Liver (tissue), 9 donors: ENCODE results near the gene UBL4A. TPM values are rescaled to one million over a fixed set of nuclear protein-coding genes. Genes with fewer than 3 reads are reported as not detected.

Experiments
- DNase-seq: peaks from one replicate; pipeline ENCODE4 v3.0.0-alpha.2; 2017; ENCODE audit warnings: low spot score
- H3K27ac ChIP-seq, 2 donors: one replicate each; pipeline ENCODE4 v1.7.0; 2013; ENCODE audit warnings: inconsistent platforms in 2 of 2, low read length in 2 of 2, control low read depth in 1 of 2, low read depth in 1 of 2, mild to moderate bottlenecking in 1 of 2
- H3K27me3 ChIP-seq, 4 donors: one replicate each; pipeline versions ENCODE4 v1.6.1 to v1.7.0; 2013; ENCODE audit warnings: low read length in 3 of 4, inconsistent platforms in 1 of 4, mild to moderate bottlenecking in 1 of 4, moderate library complexity in 1 of 4; ENCODE audit not compliant: control insufficient read depth in 4 of 4, insufficient read depth in 4 of 4
- H3K36me3 ChIP-seq, 4 donors: one replicate each; pipeline versions ENCODE4 v1.6.1 to v1.7.0; 2013; ENCODE audit warnings: low read length in 3 of 4, mild to moderate bottlenecking in 3 of 4, low read depth in 1 of 4, moderate library complexity in 1 of 4; ENCODE audit not compliant: control insufficient read depth in 4 of 4, insufficient read depth in 3 of 4
- H3K4me1 ChIP-seq, 4 donors: one replicate each; pipeline versions ENCODE4 v1.6.1 to v1.7.0; 2013; ENCODE audit warnings: low read length in 3 of 4, mild to moderate bottlenecking in 3 of 4, moderate library complexity in 1 of 4; ENCODE audit not compliant: control insufficient read depth in 4 of 4, insufficient read depth in 4 of 4
- H3K4me3 ChIP-seq, 3 donors: one replicate each; pipeline versions ENCODE4 v1.6.1 to v1.7.0; 2013; ENCODE audit warnings: low read length in 3 of 3, control low read depth in 1 of 3, low read depth in 1 of 3, mild to moderate bottlenecking in 1 of 3
- H3K9ac ChIP-seq, 2 donors: one replicate each; pipeline ENCODE4 v1.7.0; 2013; ENCODE audit warnings: low read length in 2 of 2, mild to moderate bottlenecking in 2 of 2, moderate library complexity in 2 of 2, control low read depth in 1 of 2, low read depth in 1 of 2
- H3K9me3 ChIP-seq, 4 donors: one replicate each; pipeline versions ENCODE4 v1.6.1 to v1.7.0; 2013; ENCODE audit warnings: low read length in 3 of 4; ENCODE audit not compliant: control insufficient read depth in 4 of 4
- EGR1 ChIP-seq, 2 donors: IDR thresholded peaks; 2 replicates each; pipeline ENCODE4 v1.6.1; 2016 to 2018; ENCODE audit warnings: antibody characterized with exemption in 2 of 2, low read depth in 2 of 2
- FOXA1 ChIP-seq: IDR thresholded peaks from 2 replicates; pipeline ENCODE4 v1.6.1; 2016; ENCODE audit warnings: antibody characterized with exemption
- FOXA2 ChIP-seq: IDR thresholded peaks from 2 replicates; pipeline ENCODE4 v1.6.1; 2016; ENCODE audit warnings: antibody characterized with exemption
- GABPA ChIP-seq, 2 donors: IDR thresholded peaks in 1 of 2; conservative IDR thresholded peaks in 1 of 2; 2 replicates each; pipeline ENCODE4 v1.6.1; 2016; ENCODE audit warnings: antibody characterized with exemption in 2 of 2, mild to moderate bottlenecking in 1 of 2, moderate library complexity in 1 of 2
- HNF4A ChIP-seq, 2 donors: conservative IDR thresholded peaks; 2 replicates each; pipeline ENCODE4 v1.6.1; 2016; ENCODE audit warnings: antibody characterized with exemption in 2 of 2, mild to moderate bottlenecking in 2 of 2
- HNF4G ChIP-seq: IDR thresholded peaks from 2 replicates; pipeline ENCODE4 v1.6.1; 2016; ENCODE audit warnings: antibody characterized with exemption
- JUND ChIP-seq, 2 donors: IDR thresholded peaks; 2 replicates each; pipeline ENCODE4 v1.6.1; 2016; ENCODE audit warnings: antibody characterized with exemption in 2 of 2
- NR2F2 ChIP-seq: IDR thresholded peaks from 2 replicates; pipeline ENCODE4 v1.6.1; 2016; ENCODE audit warnings: antibody characterized with exemption
- RAD21 ChIP-seq, 2 donors: IDR thresholded peaks; 2 replicates each; pipeline ENCODE4 v1.6.1; 2016; ENCODE audit warnings: antibody characterized with exemption in 2 of 2, mild to moderate bottlenecking in 2 of 2
- SP1 ChIP-seq: IDR thresholded peaks from 2 replicates; pipeline ENCODE4 v1.6.1; 2018; ENCODE audit warnings: antibody characterized with exemption, mild to moderate bottlenecking
- TAF1 ChIP-seq: conservative IDR thresholded peaks from 2 replicates; pipeline ENCODE4 v1.6.1; 2016; ENCODE audit warnings: antibody characterized with exemption, mild to moderate bottlenecking
- YY1 ChIP-seq: IDR thresholded peaks from 2 replicates; pipeline ENCODE4 v1.6.1; 2016; ENCODE audit warnings: antibody characterized with exemption, mild to moderate bottlenecking
- WGBS: extraction: QIAGEN DNeasy Blood & Tissue Kit; methylation state at CpG from one replicate; pipeline ENCODE4 v1.1.7; 2013; 5-methylcytosine and 5-hydroxymethylcytosine counted together
- polyA plus RNA-seq, 2 donors: library from polyadenylated mRNA; stranded (reverse) in 1 of 2; unstranded in 1 of 2; fragments of 200-250 nt in 1 of 2; fragments of >200 nt in 1 of 2; fragmentation: Nextera tagmentation in 1 of 2; extraction: Ambion mirVana in 1 of 2; gene quantifications; one replicate each; pipeline versions ENCODE4 v1.2.1 to v1.2.3, GENCODE V29; 2013 to 2015
- total RNA-seq, 2 donors: library from RNA; depleted of rRNA; stranded (reverse); fragments of >200 nt; gene quantifications; one replicate each; pipeline ENCODE4 v1.2.3, GENCODE V29; 2014
- TF ChIP-seq, protein P1 (sequence below): IDR thresholded peaks from 2 replicates; pipeline ENCODE4 v1.6.1; 2016; ENCODE audit warnings: antibody characterized with exemption
- TF ChIP-seq, protein P2 (sequence below): IDR thresholded peaks from 2 replicates; pipeline ENCODE4 v1.6.1; 2016; ENCODE audit warnings: antibody characterized with exemption
- TF ChIP-seq, protein P3 (sequence below): fragments of 150-350 bp; IDR thresholded peaks from 2 replicates; pipeline ENCODE4 v1.5.1; 2017; ENCODE audit warnings: improper control_type of control experiment, low read depth, low read length; ENCODE audit not compliant: missing input control
- TF ChIP-seq, protein P4 (sequence below): IDR thresholded peaks from 2 replicates; pipeline ENCODE4 v1.6.1; 2016; ENCODE audit warnings: antibody characterized with exemption
- TF ChIP-seq, protein P5 (sequence below): IDR thresholded peaks from 2 replicates; pipeline ENCODE4 v1.6.1; 2016; ENCODE audit warnings: antibody characterized with exemption, mild to moderate bottlenecking
- donor health status: healthy.
- donor health status: healthy.
- donor health status: healthy.
- donor health status: healthy.
- donor health status: healthy.

The UBL4A gene
- total RNA-seq: 10 to 100 TPM; 19.8 to 22.2 TPM
- 10 to 100 TPM; 13.9 to 21.9 TPM for polyA plus RNA-seq

DNA sequence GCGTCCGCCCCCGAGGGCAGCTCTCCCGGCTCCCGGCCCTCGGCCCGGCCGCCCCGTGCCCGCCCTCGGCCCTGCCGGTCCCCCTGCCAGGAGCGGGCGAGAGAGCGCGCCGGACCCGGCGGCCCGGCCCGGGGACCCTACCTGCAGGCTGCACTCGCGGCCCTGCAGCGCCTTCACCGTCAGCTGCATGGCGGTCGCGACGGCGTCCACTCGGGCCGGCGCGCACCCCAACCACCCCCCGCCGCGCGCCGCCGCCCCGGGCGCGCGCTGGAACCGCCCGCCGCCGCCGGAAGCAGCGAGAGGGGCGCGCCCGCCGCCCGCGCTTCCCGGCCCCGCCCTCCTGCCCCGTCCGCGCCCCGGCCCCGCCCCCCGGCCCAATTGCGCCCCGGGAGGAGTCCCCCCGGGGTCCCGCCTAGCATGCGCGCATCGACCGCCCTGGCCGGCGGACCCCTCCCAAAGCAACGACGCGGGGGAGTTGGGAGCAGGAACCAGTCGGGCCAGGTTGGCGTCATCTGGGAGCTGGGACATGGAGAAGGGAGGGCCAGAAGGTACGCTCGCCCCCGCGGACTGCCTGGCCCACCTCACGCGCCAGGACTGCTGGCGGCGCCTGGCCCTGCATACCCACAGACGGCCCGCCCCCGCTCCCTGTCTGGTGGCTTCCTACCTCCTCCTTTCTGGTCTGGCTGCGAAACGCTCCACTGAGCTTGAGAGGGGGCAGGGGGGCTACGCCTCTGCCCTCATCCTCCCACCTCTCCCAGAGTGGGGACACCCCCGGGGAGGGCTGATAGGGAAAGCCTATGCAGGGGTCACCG is at the start of gene UBL4A:
Gene UBL4A (minus strand): TSS at position 220 of the 812 bp plus-strand sequence. CDS start 31 bp downstream, at position 189.
- Histone ChIP-seq H3K9me3 (no peaks in the 10 kb centered on the region), H3K27me3 (no peaks in the 10 kb centered on the region), H3K4me3 (peak within 1 kb of the TSS; percentile 59 to 86 (median 78)), H3K9ac (peak within 1 kb of the TSS; percentile 20 to 31), H3K36me3 (peaks cover 0 to 6% (median 2%) of the 10 kb centered on the region in 4 donors), H3K4me1 (peaks cover 11 to 36% (median 20%) of the 10 kb centered on the region in 4 donors), H3K27ac (peak within 1 kb of the TSS; percentile 73 to 78)
- peak; percentile 62 for DNase-seq
- TF ChIP-seq, protein P1, sequence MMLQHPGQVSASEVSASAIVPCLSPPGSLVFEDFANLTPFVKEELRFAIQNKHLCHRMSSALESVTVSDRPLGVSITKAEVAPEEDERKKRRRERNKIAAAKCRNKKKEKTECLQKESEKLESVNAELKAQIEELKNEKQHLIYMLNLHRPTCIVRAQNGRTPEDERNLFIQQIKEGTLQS: no peak
- TF ChIP-seq, protein P2, sequence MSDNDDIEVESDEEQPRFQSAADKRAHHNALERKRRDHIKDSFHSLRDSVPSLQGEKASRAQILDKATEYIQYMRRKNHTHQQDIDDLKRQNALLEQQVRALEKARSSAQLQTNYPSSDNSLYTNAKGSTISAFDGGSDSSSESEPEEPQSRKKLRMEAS: no peak
- TF ChIP-seq FOXA2: no peak
- TF ChIP-seq, protein P3, sequence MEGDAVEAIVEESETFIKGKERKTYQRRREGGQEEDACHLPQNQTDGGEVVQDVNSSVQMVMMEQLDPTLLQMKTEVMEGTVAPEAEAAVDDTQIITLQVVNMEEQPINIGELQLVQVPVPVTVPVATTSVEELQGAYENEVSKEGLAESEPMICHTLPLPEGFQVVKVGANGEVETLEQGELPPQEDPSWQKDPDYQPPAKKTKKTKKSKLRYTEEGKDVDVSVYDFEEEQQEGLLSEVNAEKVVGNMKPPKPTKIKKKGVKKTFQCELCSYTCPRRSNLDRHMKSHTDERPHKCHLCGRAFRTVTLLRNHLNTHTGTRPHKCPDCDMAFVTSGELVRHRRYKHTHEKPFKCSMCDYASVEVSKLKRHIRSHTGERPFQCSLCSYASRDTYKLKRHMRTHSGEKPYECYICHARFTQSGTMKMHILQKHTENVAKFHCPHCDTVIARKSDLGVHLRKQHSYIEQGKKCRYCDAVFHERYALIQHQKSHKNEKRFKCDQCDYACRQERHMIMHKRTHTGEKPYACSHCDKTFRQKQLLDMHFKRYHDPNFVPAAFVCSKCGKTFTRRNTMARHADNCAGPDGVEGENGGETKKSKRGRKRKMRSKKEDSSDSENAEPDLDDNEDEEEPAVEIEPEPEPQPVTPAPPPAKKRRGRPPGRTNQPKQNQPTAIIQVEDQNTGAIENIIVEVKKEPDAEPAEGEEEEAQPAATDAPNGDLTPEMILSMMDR: no peak
- TF ChIP-seq, protein P4, sequence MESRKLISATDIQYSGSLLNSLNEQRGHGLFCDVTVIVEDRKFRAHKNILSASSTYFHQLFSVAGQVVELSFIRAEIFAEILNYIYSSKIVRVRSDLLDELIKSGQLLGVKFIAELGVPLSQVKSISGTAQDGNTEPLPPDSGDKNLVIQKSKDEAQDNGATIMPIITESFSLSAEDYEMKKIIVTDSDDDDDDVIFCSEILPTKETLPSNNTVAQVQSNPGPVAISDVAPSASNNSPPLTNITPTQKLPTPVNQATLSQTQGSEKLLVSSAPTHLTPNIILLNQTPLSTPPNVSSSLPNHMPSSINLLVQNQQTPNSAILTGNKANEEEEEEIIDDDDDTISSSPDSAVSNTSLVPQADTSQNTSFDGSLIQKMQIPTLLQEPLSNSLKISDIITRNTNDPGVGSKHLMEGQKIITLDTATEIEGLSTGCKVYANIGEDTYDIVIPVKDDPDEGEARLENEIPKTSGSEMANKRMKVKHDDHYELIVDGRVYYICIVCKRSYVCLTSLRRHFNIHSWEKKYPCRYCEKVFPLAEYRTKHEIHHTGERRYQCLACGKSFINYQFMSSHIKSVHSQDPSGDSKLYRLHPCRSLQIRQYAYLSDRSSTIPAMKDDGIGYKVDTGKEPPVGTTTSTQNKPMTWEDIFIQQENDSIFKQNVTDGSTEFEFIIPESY: no peak
- no peak for TF ChIP-seq EGR1 (IDR thresholded peaks at IDR 0.05; ENCODE audit: low read depth in 2 of 2)
- no peak for TF ChIP-seq GABPA (IDR thresholded peaks at IDR 0.05 in 1 of 2, conservative IDR thresholded peaks at IDR 0.05 in 1 of 2)
- TF ChIP-seq RAD21 (IDR thresholded peaks at IDR 0.05): no peak
- WGBS: 2% methylated on average over 94 of the region's 95 CpGs

DNA sequence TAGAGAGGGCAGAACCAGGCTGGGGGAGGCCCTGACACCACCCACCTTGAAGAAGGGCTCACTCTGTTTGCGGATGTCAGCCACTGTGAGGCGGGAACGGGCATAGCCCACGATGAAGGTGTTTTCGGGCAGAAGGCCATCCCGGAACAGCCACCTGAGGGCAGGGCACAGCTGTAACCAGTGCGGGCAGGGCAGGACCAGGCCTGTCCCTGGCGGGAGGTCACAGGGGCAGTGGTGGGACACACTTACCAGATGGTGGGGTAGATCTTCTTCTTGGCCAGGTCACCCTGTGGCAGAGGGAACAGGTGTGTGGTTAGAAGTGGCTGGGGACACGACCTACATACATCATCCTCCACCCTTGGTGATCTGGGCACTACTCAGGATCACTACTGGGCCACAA is 49.5 kb upstream of the UBL4A start:
- Histone ChIP-seq H3K4me3 (no peak overlapping the region), H3K36me3 (no peaks in the 10 kb centered on the region), H3K4me1 (peaks cover 4 to 14% (median 7%) of the 10 kb centered on the region in 4 donors), H3K27me3 (no peaks in the 10 kb centered on the region), H3K9ac (no peak overlapping the region), H3K27ac (no peak overlapping the region), H3K9me3 (no peaks in the 10 kb centered on the region)
- TF ChIP-seq NR2F2 (no peak), GABPA (IDR thresholded peaks at IDR 0.05 in 1 of 2, conservative IDR thresholded peaks at IDR 0.05 in 1 of 2) (no peak), TAF1 (no peak), FOXA2 (no peak), FOXA1 (no peak), JUND (IDR thresholded peaks at IDR 0.05) (no peak), SP1 (no peak), YY1 (no peak), HNF4G (no peak), HNF4A (conservative IDR thresholded peaks at IDR 0.05) (no peak)
- TF ChIP-seq, protein P5, sequence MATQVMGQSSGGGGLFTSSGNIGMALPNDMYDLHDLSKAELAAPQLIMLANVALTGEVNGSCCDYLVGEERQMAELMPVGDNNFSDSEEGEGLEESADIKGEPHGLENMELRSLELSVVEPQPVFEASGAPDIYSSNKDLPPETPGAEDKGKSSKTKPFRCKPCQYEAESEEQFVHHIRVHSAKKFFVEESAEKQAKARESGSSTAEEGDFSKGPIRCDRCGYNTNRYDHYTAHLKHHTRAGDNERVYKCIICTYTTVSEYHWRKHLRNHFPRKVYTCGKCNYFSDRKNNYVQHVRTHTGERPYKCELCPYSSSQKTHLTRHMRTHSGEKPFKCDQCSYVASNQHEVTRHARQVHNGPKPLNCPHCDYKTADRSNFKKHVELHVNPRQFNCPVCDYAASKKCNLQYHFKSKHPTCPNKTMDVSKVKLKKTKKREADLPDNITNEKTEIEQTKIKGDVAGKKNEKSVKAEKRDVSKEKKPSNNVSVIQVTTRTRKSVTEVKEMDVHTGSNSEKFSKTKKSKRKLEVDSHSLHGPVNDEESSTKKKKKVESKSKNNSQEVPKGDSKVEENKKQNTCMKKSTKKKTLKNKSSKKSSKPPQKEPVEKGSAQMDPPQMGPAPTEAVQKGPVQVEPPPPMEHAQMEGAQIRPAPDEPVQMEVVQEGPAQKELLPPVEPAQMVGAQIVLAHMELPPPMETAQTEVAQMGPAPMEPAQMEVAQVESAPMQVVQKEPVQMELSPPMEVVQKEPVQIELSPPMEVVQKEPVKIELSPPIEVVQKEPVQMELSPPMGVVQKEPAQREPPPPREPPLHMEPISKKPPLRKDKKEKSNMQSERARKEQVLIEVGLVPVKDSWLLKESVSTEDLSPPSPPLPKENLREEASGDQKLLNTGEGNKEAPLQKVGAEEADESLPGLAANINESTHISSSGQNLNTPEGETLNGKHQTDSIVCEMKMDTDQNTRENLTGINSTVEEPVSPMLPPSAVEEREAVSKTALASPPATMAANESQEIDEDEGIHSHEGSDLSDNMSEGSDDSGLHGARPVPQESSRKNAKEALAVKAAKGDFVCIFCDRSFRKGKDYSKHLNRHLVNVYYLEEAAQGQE: no peak
- TF ChIP-seq, protein P4: no peak
- TF ChIP-seq, protein P1: no peak
- TF ChIP-seq, protein P2: no peak
- WGBS: 89% methylated on average over 9 of the region's 9 CpGs
- DNase-seq: no peak
